SK-N-SH (cell line): ENCODE results near the gene SAMD4A. TPM values are rescaled to one million over a fixed set of nuclear protein-coding genes. Genes with fewer than 3 reads are reported as not detected.

Source experiments
- CTCF ChIA-PET: fragments of 300-600, 350-600 bp; formaldehyde crosslinking; extraction: SDS; loops from one replicate; lab custom pipeline; 2021; lab: Yijun Ruan, JAX
- POLR2A ChIA-PET: fragments of 350-600 bp; sonication (Branson Sonifier 250); formaldehyde crosslinking; extraction: SDS; loops from one replicate; lab custom pipeline; 2020; ENCODE audit warnings: antibody characterized with exemption, inconsistent platforms; lab: Yijun Ruan, JAX
- DNase-seq: peaks from one replicate; pipeline ENCODE4 v3.0.0; 2012
- H2AFZ ChIP-seq: fragments of 200-600 bp; sonication (generic); 2 replicates; pipeline ENCODE4 v1.8.1; 2016; ENCODE audit warnings: antibody characterized with exemption, mild to moderate bottlenecking, low read depth
- H3F3A ChIP-seq: fragments of 200-600 bp; sonication (generic); replicated peaks from 2 replicates; pipeline ENCODE3; 2016; ENCODE audit warnings: antibody characterized with exemption, mild to moderate bottlenecking; ENCODE audit not compliant: insufficient read depth
- H3K27ac ChIP-seq, 2 experiments: fragments of 200-500 bp in 1 of 2; fragments of 200-600 bp in 1 of 2; sonication (Bioruptor generic) in 1 of 2; sonication (generic), shearing (Covaris generic) in 1 of 2; 2 replicates each; pipeline versions ENCODE4 v1.5.1 to v1.6.1; 2014 to 2016; ENCODE audit warnings: low read depth in 2 of 2, inconsistent platforms in 1 of 2, low read length in 1 of 2, mild to moderate bottlenecking in 1 of 2, mixed read lengths in 1 of 2
- H3K27me3 ChIP-seq: fragments of 200-600 bp; sonication (generic), shearing (Covaris generic); 2 replicates; pipeline ENCODE4 v1.6.1; 2016; ENCODE audit warnings: mixed run types; ENCODE audit not compliant: insufficient read depth
- H3K36me3 ChIP-seq, 2 experiments: fragments of 200-500 bp in 1 of 2; fragments of 200-600 bp in 1 of 2; sonication (Bioruptor generic) in 1 of 2; sonication (generic) in 1 of 2; replicated peaks in 1 of 2; 2 replicates each; pipeline versions ENCODE3 to v1.5.1; 2014 to 2016; ENCODE audit warnings: low read length in 1 of 2, mild to moderate bottlenecking in 1 of 2; ENCODE audit not compliant: insufficient read depth in 2 of 2, control insufficient read depth in 1 of 2
- H3K4me1 ChIP-seq, 2 experiments: fragments of 200-500 bp in 1 of 2; fragments of 200-600 bp in 1 of 2; sonication (Bioruptor generic) in 1 of 2; sonication (generic), shearing (Covaris generic) in 1 of 2; 2 replicates each; pipeline versions ENCODE4 v1.5.1 to v1.6.1; 2014 to 2016; ENCODE audit warnings: low read depth in 1 of 2, low read length in 1 of 2, mixed run types in 1 of 2; ENCODE audit not compliant: insufficient read depth in 2 of 2, control insufficient read depth in 1 of 2
- H3K4me2 ChIP-seq: fragments of 200-600 bp; sonication (generic), shearing (Covaris generic); 2 replicates; pipeline ENCODE4 v1.6.1; 2017; ENCODE audit warnings: mixed run types
- H3K4me3 ChIP-seq, 2 experiments: fragments of 200-500 bp in 1 of 2; fragments of 200-600 bp in 1 of 2; sonication (Bioruptor generic) in 1 of 2; sonication (generic), shearing (Covaris generic) in 1 of 2; 2 replicates each; pipeline versions ENCODE4 v1.5.1 to v1.8.1; 2014 to 2016; ENCODE audit warnings: low read depth in 2 of 2, inconsistent platforms in 1 of 2, low read length in 1 of 2, mild to moderate bottlenecking in 1 of 2, mixed read lengths in 1 of 2, moderate library complexity in 1 of 2
- H3K79me2 ChIP-seq: fragments of 200-600 bp; sonication (generic); 2 replicates; pipeline ENCODE4 v1.8.1; 2017; ENCODE audit warnings: mild to moderate bottlenecking; ENCODE audit not compliant: insufficient read depth
- H3K9ac ChIP-seq: fragments of 200-600 bp; sonication (generic); 2 replicates; pipeline ENCODE4 v1.6.1; 2017; ENCODE audit warnings: mixed run types
- H3K9me2 ChIP-seq: fragments of 200-600 bp; sonication (generic); 2 replicates; pipeline ENCODE4 v1.6.1; 2017; ENCODE audit warnings: mixed run types
- H3K9me3 ChIP-seq: fragments of 200-600 bp; sonication (generic); 2 replicates; pipeline ENCODE4 v1.6.1; 2017; ENCODE audit warnings: mixed run types, mild to moderate bottlenecking, moderate library complexity
- H4K20me1 ChIP-seq: fragments of 200-600 bp; sonication (generic); 2 replicates; pipeline ENCODE4 v1.6.1; 2017; ENCODE audit warnings: mild to moderate bottlenecking, mixed run types; ENCODE audit not compliant: insufficient read depth
- CHD2 ChIP-seq: fragments of 150-350 bp; IDR thresholded peaks from 2 replicates; pipeline ENCODE4 v1.6.1; 2018; ENCODE audit warnings: low read length; ENCODE audit not compliant: partially characterized antibody
- EP300 ChIP-seq, 2 experiments: IDR thresholded peaks; 2 replicates each; pipeline versions ENCODE4 v1.4.0 to v1.6.1; 2012; ENCODE audit warnings: borderline replicate concordance in 1 of 2, low read depth in 1 of 2, low read length in 1 of 2
- EZH2phosphoT487 ChIP-seq: fragments of 200-600 bp; sonication (generic); IDR thresholded peaks from 2 replicates; pipeline ENCODE4 v1.6.1; 2017; ENCODE audit warnings: low read depth, mixed run types, mild to moderate bottlenecking, antibody characterized with exemption, moderate library complexity, borderline replicate concordance
- FOXJ3 ChIP-seq: sonication (generic); formaldehyde crosslinking; IDR thresholded peaks from 2 replicates; pipeline ENCODE4 v1.5.1; 2020; ENCODE audit warnings: mild to moderate bottlenecking, missing genetic modification reagents
- FOXM1 ChIP-seq: IDR thresholded peaks from 2 replicates; pipeline ENCODE4 v1.4.0; 2012; ENCODE audit warnings: low read depth, mild to moderate bottlenecking
- JUND ChIP-seq: IDR thresholded peaks from 2 replicates; pipeline ENCODE4 v1.4.0; 2012
- MEF2A ChIP-seq: IDR thresholded peaks from 2 replicates; pipeline ENCODE4 v1.4.0; 2012; ENCODE audit warnings: low read depth, borderline replicate concordance
- POLR2AphosphoS5 ChIP-seq: IDR thresholded peaks from 2 replicates; pipeline ENCODE4 v1.6.1; 2012; ENCODE audit warnings: low read depth, low read length
- RCOR1 ChIP-seq: fragments of 150-350 bp; IDR thresholded peaks from 2 replicates; pipeline ENCODE4 v1.6.1; 2017; ENCODE audit warnings: antibody characterized with exemption, low read length
- RXRA ChIP-seq: IDR thresholded peaks from 2 replicates; pipeline ENCODE4 v1.4.0; 2012; ENCODE audit warnings: low read depth, mild to moderate bottlenecking, borderline replicate concordance
- SIN3A ChIP-seq: IDR thresholded peaks from 2 replicates; pipeline ENCODE4 v1.6.1; 2012; ENCODE audit warnings: low read depth, mild to moderate bottlenecking, low read length, moderate library complexity, borderline replicate concordance
- SMC3 ChIP-seq: IDR thresholded peaks from 2 replicates; pipeline ENCODE4 v1.6.1; 2012; ENCODE audit warnings: low read depth, low read length, improper control_type of control experiment
- TAF1 ChIP-seq: IDR thresholded peaks from 2 replicates; pipeline ENCODE4 v1.6.1; 2012; ENCODE audit warnings: low read depth, mild to moderate bottlenecking, low read length, moderate library complexity, borderline replicate concordance
- TCF12 ChIP-seq: IDR thresholded peaks from 2 replicates; pipeline ENCODE4 v1.4.0; 2012
- TEAD4 ChIP-seq: IDR thresholded peaks from 2 replicates; pipeline ENCODE4 v1.4.0; 2012; ENCODE audit warnings: mild to moderate bottlenecking, borderline replicate concordance; ENCODE audit not compliant: insufficient read depth
- YY1 ChIP-seq: IDR thresholded peaks from 2 replicates; pipeline ENCODE4 v1.4.0; 2012; ENCODE audit warnings: low read depth, mild to moderate bottlenecking
- WGBS: methylation state at CpG from one replicate; pipeline ENCODE4 v1.1.6; 2017; ENCODE audit warnings: low lambda C conversion rate; 5-methylcytosine and 5-hydroxymethylcytosine counted together
- polyA plus RNA-seq, 3 experiments: library from polyadenylated mRNA; depleted of rRNA; stranded (reverse); fragments of >200 nt; gene quantifications; 2 replicates each; pipeline ENCODE4 v1.2.3, GENCODE V29; 2012
- TF ChIP-seq, protein P1 (sequence below): IDR thresholded peaks from 2 replicates; pipeline ENCODE4 v1.4.0; 2012; ENCODE audit warnings: low read depth, borderline replicate concordance
- TF ChIP-seq, protein P2 (sequence below): IDR thresholded peaks from 2 replicates; pipeline ENCODE4 v1.4.0; 2012; ENCODE audit warnings: low read depth, borderline replicate concordance
- TF ChIP-seq, protein P3 (sequence below): IDR thresholded peaks from 2 replicates; pipeline ENCODE4 v1.6.1; 2012; ENCODE audit warnings: mild to moderate bottlenecking, low read depth, low read length, moderate library complexity
- TF ChIP-seq, protein P4 (sequence below): fragments of 150-350 bp; IDR thresholded peaks from 2 replicates; pipeline ENCODE4 v1.6.1; 2016; ENCODE audit warnings: mild to moderate bottlenecking, low read depth, low read length

SAMD4A gene
- polyA plus RNA-seq, 1 of the 3 experiments (the other 2 are of a cell fraction), result 5.0 TPM

DNA sequence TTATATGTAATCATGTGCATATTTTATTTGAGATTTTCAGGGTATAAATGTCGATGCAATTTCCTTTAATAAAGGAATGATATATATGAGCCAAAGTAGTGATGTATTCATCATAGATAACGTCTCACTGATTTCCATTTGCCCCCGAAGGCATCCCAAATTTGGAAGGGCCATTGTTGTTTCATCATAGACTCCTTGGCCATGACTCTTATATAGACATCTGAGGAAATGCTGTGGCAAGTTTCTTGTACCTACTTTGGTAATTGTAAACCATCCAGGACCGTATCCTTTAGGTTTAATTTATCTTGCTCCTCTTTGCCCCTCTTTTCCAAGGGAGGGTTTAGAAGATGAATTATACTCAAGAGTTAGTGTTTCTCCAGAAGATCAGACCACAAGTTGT is 84.7 kb downstream of the SAMD4A start:
- Histone ChIP-seq H2AFZ (no peak overlapping the region), H3K9me2 (no peaks in the 10 kb centered on the region), H4K20me1 (no peaks in the 10 kb centered on the region), H3K9ac (peak overlapping the region; percentile 62; the same call in 1 of the 2 replicates), H3K27ac (peak overlapping the region; percentile 73 to 97; a peak in 3 of 4 replicates), H3K4me1 (peaks cover 7 to 56% of the 10 kb centered on the region in 2 experiments), H3F3A (peaks cover 48% of the 10 kb centered on the region), H3K9me3 (no peaks in the 10 kb centered on the region), H3K27me3 (no peaks in the 10 kb centered on the region), H3K36me3 (no peaks in the 10 kb centered on the region), H3K4me3 (0 out of 4 replicates have a peak overlapping the region, but pooled peaks of 1 of the 2 experiments have one; percentile 9), H3K4me2 (peak overlapping the region; percentile 53), H3K79me2 (peaks cover 92% of the 10 kb centered on the region)
- ChIA-PET POLR2A (no interaction called here), CTCF (no interaction called here)
- DNase-seq, result no peak
- WGBS, result 35% methylated on average over 4 of the region's 4 CpGs
- TF ChIP-seq FOXM1, result no peak
- no peak for TF ChIP-seq CHD2
- TF ChIP-seq TEAD4, result no peak
- TF ChIP-seq, protein P1, sequence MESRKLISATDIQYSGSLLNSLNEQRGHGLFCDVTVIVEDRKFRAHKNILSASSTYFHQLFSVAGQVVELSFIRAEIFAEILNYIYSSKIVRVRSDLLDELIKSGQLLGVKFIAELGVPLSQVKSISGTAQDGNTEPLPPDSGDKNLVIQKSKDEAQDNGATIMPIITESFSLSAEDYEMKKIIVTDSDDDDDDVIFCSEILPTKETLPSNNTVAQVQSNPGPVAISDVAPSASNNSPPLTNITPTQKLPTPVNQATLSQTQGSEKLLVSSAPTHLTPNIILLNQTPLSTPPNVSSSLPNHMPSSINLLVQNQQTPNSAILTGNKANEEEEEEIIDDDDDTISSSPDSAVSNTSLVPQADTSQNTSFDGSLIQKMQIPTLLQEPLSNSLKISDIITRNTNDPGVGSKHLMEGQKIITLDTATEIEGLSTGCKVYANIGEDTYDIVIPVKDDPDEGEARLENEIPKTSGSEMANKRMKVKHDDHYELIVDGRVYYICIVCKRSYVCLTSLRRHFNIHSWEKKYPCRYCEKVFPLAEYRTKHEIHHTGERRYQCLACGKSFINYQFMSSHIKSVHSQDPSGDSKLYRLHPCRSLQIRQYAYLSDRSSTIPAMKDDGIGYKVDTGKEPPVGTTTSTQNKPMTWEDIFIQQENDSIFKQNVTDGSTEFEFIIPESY, result no peak
- TF ChIP-seq TCF12, result no peak
- TF ChIP-seq SMC3, result no peak
- TF ChIP-seq, protein P2, sequence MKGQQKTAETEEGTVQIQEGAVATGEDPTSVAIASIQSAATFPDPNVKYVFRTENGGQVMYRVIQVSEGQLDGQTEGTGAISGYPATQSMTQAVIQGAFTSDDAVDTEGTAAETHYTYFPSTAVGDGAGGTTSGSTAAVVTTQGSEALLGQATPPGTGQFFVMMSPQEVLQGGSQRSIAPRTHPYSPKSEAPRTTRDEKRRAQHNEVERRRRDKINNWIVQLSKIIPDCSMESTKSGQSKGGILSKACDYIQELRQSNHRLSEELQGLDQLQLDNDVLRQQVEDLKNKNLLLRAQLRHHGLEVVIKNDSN, result no peak
- TF ChIP-seq RCOR1, result no peak
- TF ChIP-seq, protein P3, sequence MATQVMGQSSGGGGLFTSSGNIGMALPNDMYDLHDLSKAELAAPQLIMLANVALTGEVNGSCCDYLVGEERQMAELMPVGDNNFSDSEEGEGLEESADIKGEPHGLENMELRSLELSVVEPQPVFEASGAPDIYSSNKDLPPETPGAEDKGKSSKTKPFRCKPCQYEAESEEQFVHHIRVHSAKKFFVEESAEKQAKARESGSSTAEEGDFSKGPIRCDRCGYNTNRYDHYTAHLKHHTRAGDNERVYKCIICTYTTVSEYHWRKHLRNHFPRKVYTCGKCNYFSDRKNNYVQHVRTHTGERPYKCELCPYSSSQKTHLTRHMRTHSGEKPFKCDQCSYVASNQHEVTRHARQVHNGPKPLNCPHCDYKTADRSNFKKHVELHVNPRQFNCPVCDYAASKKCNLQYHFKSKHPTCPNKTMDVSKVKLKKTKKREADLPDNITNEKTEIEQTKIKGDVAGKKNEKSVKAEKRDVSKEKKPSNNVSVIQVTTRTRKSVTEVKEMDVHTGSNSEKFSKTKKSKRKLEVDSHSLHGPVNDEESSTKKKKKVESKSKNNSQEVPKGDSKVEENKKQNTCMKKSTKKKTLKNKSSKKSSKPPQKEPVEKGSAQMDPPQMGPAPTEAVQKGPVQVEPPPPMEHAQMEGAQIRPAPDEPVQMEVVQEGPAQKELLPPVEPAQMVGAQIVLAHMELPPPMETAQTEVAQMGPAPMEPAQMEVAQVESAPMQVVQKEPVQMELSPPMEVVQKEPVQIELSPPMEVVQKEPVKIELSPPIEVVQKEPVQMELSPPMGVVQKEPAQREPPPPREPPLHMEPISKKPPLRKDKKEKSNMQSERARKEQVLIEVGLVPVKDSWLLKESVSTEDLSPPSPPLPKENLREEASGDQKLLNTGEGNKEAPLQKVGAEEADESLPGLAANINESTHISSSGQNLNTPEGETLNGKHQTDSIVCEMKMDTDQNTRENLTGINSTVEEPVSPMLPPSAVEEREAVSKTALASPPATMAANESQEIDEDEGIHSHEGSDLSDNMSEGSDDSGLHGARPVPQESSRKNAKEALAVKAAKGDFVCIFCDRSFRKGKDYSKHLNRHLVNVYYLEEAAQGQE, result no peak
- no peak for TF ChIP-seq POLR2AphosphoS5
- TF ChIP-seq EZH2phosphoT487, result no peak
- no peak for TF ChIP-seq RXRA
- no peak for TF ChIP-seq SIN3A
- TF ChIP-seq, protein P4, sequence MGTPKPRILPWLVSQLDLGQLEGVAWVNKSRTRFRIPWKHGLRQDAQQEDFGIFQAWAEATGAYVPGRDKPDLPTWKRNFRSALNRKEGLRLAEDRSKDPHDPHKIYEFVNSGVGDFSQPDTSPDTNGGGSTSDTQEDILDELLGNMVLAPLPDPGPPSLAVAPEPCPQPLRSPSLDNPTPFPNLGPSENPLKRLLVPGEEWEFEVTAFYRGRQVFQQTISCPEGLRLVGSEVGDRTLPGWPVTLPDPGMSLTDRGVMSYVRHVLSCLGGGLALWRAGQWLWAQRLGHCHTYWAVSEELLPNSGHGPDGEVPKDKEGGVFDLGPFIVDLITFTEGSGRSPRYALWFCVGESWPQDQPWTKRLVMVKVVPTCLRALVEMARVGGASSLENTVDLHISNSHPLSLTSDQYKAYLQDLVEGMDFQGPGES, result no peak
- TF ChIP-seq MEF2A, result no peak
- no peak for TF ChIP-seq FOXJ3
- no peak for TF ChIP-seq EP300 (IDR thresholded peaks at IDR 0.05; ENCODE audit: borderline replicate concordance in 1 of 2, low read depth in 1 of 2, low read length in 1 of 2)
- no peak for TF ChIP-seq JUND
- TF ChIP-seq TAF1, result no peak
- TF ChIP-seq YY1, result no peak
